Measurements from ENCODE around the gene TMCC3.
A peak's percentile ranks its signal among the peaks of the same experiment; 100 is the strongest.
"Not testable (repeated sequence)": the region's sequence is repeated elsewhere in the genome, so short reads cannot be mapped to it uniquely, and the experiment has no call there.

TMCC3 gene

GRCh38 chr12:94633401-94633800 is 17.0 kb downstream of the TMCC3 start:
- no peak for DNase-seq

- no peak for DNase-seq
Observed at GRCh38 chr12:94631058-94631457, 19.3 kb downstream of the TMCC3 start.

- DNase-seq = no peak
Observed at GRCh38 chr12:94628819-94629472, 21.4 kb downstream of the TMCC3 start.

- no peak for DNase-seq
Observed at GRCh38 chr12:94628369-94628768, 22.0 kb downstream of the TMCC3 start.

- DNase-seq = no peak
Observed at GRCh38 chr12:94625531-94625930, 24.8 kb downstream of the TMCC3 start.

GRCh38 chr12:94623161-94623920 is 27.0 kb downstream of the TMCC3 start:
- no peak for DNase-seq

GRCh38 chr12:94622475-94622874 is 27.9 kb downstream of the TMCC3 start:
- no peak for DNase-seq

- DNase-seq = no peak
Observed at GRCh38 chr12:94621662-94622359, 28.5 kb downstream of the TMCC3 start.

- DNase-seq = no peak
Observed at GRCh38 chr12:94620621-94621020, 29.7 kb downstream of the TMCC3 start.

GRCh38 chr12:94618995-94619695 is 31.2 kb downstream of the TMCC3 start:
- no peak for DNase-seq

GRCh38 chr12:94617101-94617500 is 33.3 kb downstream of the TMCC3 start:
- no peak for DNase-seq

- no peak for DNase-seq
Observed at GRCh38 chr12:94616203-94616729, 34.1 kb downstream of the TMCC3 start.

GRCh38 chr12:94615260-94616181 is 34.8 kb downstream of the TMCC3 start:
- DNase-seq = no peak

- DNase-seq = no peak
Observed at GRCh38 chr12:94614288-94614721, 36.1 kb downstream of the TMCC3 start.

GRCh38 chr12:94609917-94610443 is 40.4 kb downstream of the TMCC3 start:
- DNase-seq = no peak

- DNase-seq = not testable (repeated sequence)
Observed at GRCh38 chr12:94606810-94607209, 43.5 kb downstream of the TMCC3 start.

GRCh38 chr12:94604366-94604698 is 46.0 kb downstream of the TMCC3 start:
- DNase-seq = no peak

- peak; percentile 8 for DNase-seq
Observed at GRCh38 chr12:94603434-94604365, 46.7 kb downstream of the TMCC3 start.

- DNase-seq = no peak
Observed at GRCh38 chr12:94602024-94602423, 48.3 kb downstream of the TMCC3 start.

GRCh38 chr12:94601307-94601706 is 49.0 kb downstream of the TMCC3 start:
- not testable (repeated sequence) for DNase-seq
